H9 (cell line): ENCODE data around the gene TATDN2. TPM values are rescaled to one million over a fixed set of nuclear protein-coding genes. Genes with fewer than 3 reads are reported as not detected.

Experiments
- DNase-seq: peaks from one replicate; pipeline ENCODE4 v3.0.0-alpha.2; 2017
- H2AFZ ChIP-seq: one replicate; pipeline ENCODE4 v1.6.1; 2013; ENCODE audit warnings: mild to moderate bottlenecking, low read length, control low read depth, moderate library complexity
- H2AK5ac ChIP-seq: 2 replicates; pipeline ENCODE4 v1.6.1; 2013; ENCODE audit warnings: low read length, control low read depth, mixed read lengths; ENCODE audit not compliant: insufficient read length
- H2BK120ac ChIP-seq: one replicate; pipeline ENCODE4 v1.6.1; 2013; ENCODE audit warnings: low read depth, mild to moderate bottlenecking, low read length, control low read depth, inconsistent platforms; ENCODE audit not compliant: poor library complexity, severe bottlenecking
- H2BK12ac ChIP-seq: 2 replicates; pipeline ENCODE4 v1.6.1; 2013; ENCODE audit warnings: low read length, control low read depth, mixed read lengths, low read depth; ENCODE audit not compliant: insufficient read length
- H2BK15ac ChIP-seq: 2 replicates; pipeline ENCODE4 v1.6.1; 2013; ENCODE audit warnings: low read depth, low read length, control low read depth
- H2BK20ac ChIP-seq: one replicate; pipeline ENCODE4 v1.6.1; 2013; ENCODE audit warnings: low read depth, mild to moderate bottlenecking, low read length, control low read depth, inconsistent platforms; ENCODE audit not compliant: poor library complexity, severe bottlenecking
- H2BK5ac ChIP-seq: 2 replicates; pipeline ENCODE4 v1.6.1; 2013; ENCODE audit warnings: low read length, control low read depth, mixed read lengths; ENCODE audit not compliant: insufficient read length
- H3K14ac ChIP-seq: 2 replicates; pipeline ENCODE4 v1.6.1; 2013; ENCODE audit warnings: low read length, control low read depth; ENCODE audit not compliant: insufficient read depth
- H3K18ac ChIP-seq: 2 replicates; pipeline ENCODE4 v1.6.1; 2013; ENCODE audit warnings: low read depth, mild to moderate bottlenecking, mixed read lengths, low read length, control low read depth; ENCODE audit not compliant: insufficient read length
- H3K23ac ChIP-seq: 2 replicates; pipeline ENCODE4 v1.6.1; 2013; ENCODE audit warnings: low read length, control low read depth, mixed read lengths, low read depth; ENCODE audit not compliant: insufficient read length
- H3K23me2 ChIP-seq: 2 replicates; pipeline ENCODE4 v1.6.1; 2013; ENCODE audit warnings: low read depth, mild to moderate bottlenecking, mixed read lengths, low read length, control low read depth; ENCODE audit not compliant: insufficient read length, poor library complexity, severe bottlenecking
- H3K27ac ChIP-seq: 2 replicates; pipeline ENCODE4 v1.5.1; 2013; ENCODE audit warnings: low read length, control low read depth, mixed read lengths, low read depth; ENCODE audit not compliant: insufficient read length
- H3K27me3 ChIP-seq: 2 replicates; pipeline ENCODE4 v1.6.1; 2013; ENCODE audit warnings: low read length, control low read depth, inconsistent platforms; ENCODE audit not compliant: insufficient read depth
- H3K4ac ChIP-seq: 2 replicates; pipeline ENCODE4 v1.6.1; 2013; ENCODE audit warnings: low read depth, mild to moderate bottlenecking, control low read depth, inconsistent platforms, low read length, moderate library complexity
- H3K4me1 ChIP-seq: 2 replicates; pipeline ENCODE4 v1.6.1; 2013; ENCODE audit warnings: low read length, control low read depth, inconsistent platforms; ENCODE audit not compliant: insufficient read depth
- H3K4me2 ChIP-seq: 2 replicates; pipeline ENCODE4 v1.6.1; 2013; ENCODE audit warnings: low read length, control low read depth, mixed read lengths; ENCODE audit not compliant: insufficient read length, insufficient read depth
- H3K56ac ChIP-seq: 2 replicates; pipeline ENCODE4 v1.6.1; 2013; ENCODE audit warnings: low read depth, mild to moderate bottlenecking, mixed read lengths, low read length, control low read depth; ENCODE audit not compliant: insufficient read length
- H3K79me1 ChIP-seq: 2 replicates; pipeline ENCODE4 v1.6.1; 2013; ENCODE audit warnings: low read depth, mild to moderate bottlenecking, moderate library complexity, low read length, control low read depth, inconsistent platforms; ENCODE audit not compliant: insufficient read depth, poor library complexity, severe bottlenecking
- H3K79me2 ChIP-seq: 2 replicates; pipeline ENCODE4 v1.6.1; 2013; ENCODE audit warnings: low read length, control low read depth, inconsistent platforms; ENCODE audit not compliant: insufficient read depth
- H3K9ac ChIP-seq: 2 replicates; pipeline ENCODE4 v1.6.1; 2013; ENCODE audit warnings: low read length, control low read depth, mixed read lengths; ENCODE audit not compliant: insufficient read length; ENCODE audit errors: extremely low read depth
- H3K9me3 ChIP-seq: one replicate; pipeline ENCODE4 v1.6.1; 2013; ENCODE audit warnings: low read depth, low read length, inconsistent platforms; ENCODE audit not compliant: control insufficient read depth
- H3T11ph ChIP-seq: one replicate; pipeline ENCODE4 v1.6.1; 2013; ENCODE audit warnings: mild to moderate bottlenecking, low read length, control low read depth, inconsistent platforms
- H4K20me1 ChIP-seq: one replicate; pipeline ENCODE4 v1.6.1; 2013; ENCODE audit not compliant: control insufficient read depth, insufficient read length, insufficient read depth
- H4K5ac ChIP-seq: 2 replicates; pipeline ENCODE4 v1.6.1; 2013; ENCODE audit warnings: low read depth, mild to moderate bottlenecking, mixed read lengths, low read length, control low read depth; ENCODE audit not compliant: insufficient read length
- H4K8ac ChIP-seq: replicated peaks from 2 replicates; pipeline ENCODE4 v1.6.1; 2013; ENCODE audit warnings: low read length, control low read depth, mixed read lengths, low read depth; ENCODE audit not compliant: insufficient read length
- H4K91ac ChIP-seq: 2 replicates; pipeline ENCODE4 v1.6.1; 2013; ENCODE audit warnings: low read depth, mild to moderate bottlenecking, moderate library complexity, mixed read lengths, low read length, control low read depth; ENCODE audit not compliant: insufficient read length
- H3K27ac Mint-ChIP-seq, 3 experiments: 2 replicates in 2 of 3; 3 replicates in 1 of 3; pipeline ENCODE4 v1.8.0; 2020 to 2021; ENCODE audit warnings: mixed read lengths in 3 of 3, mild to moderate bottlenecking in 1 of 3, moderate library complexity in 1 of 3
- H3K27me3 Mint-ChIP-seq: 2 replicates; pipeline ENCODE4 v1.8.0; 2021; ENCODE audit warnings: low read depth, mild to moderate bottlenecking, moderate library complexity, mixed read lengths
- H3K36me3 Mint-ChIP-seq, 3 experiments: 2 replicates in 2 of 3; 3 replicates in 1 of 3; pipeline ENCODE4 v1.8.0; 2020 to 2021; ENCODE audit warnings: low read depth in 3 of 3, mixed read lengths in 3 of 3; ENCODE audit not compliant: insufficient read depth in 1 of 3
- H3K4me1 Mint-ChIP-seq, 2 experiments: 2 replicates each; pipeline ENCODE4 v1.8.0; 2020; ENCODE audit warnings: mixed read lengths in 2 of 2
- H3K4me3 Mint-ChIP-seq, 2 experiments: 2 replicates in 1 of 2; 3 replicates in 1 of 2; pipeline ENCODE4 v1.8.0; 2020 to 2021; ENCODE audit warnings: mild to moderate bottlenecking in 2 of 2, mixed read lengths in 2 of 2, moderate library complexity in 1 of 2
- H3K9me3 Mint-ChIP-seq, 2 experiments: 2 replicates in 1 of 2; 3 replicates in 1 of 2; pipeline ENCODE4 v1.8.0; 2020; ENCODE audit warnings: mild to moderate bottlenecking in 2 of 2, mixed read lengths in 2 of 2, moderate library complexity in 1 of 2
- CTCF ChIP-seq: fragments of 200-600 bp; sonication (generic); conservative IDR thresholded peaks from 3 replicates; pipeline ENCODE4 v1.8.0; 2021; ENCODE audit warnings: antibody characterized with exemption, mild to moderate bottlenecking
- WGBS: extraction: QIAGEN DNeasy Blood & Tissue Kit; methylation state at CpG from one replicate; pipeline ENCODE4 v1.1.7; 2013; ENCODE audit warnings: missing lambda C conversion rate, low lambda C conversion rate, mixed read lengths; ENCODE audit not compliant: insufficient read length; ENCODE audit errors: extremely low coverage; 5-methylcytosine and 5-hydroxymethylcytosine counted together
- total RNA-seq: library from RNA; stranded (reverse); gene quantifications from 2 replicates; pipeline ENCODE4 v1.2.1, GENCODE V29; 2021

The TATDN2 gene
- total RNA-seq, 1 experiment from 2014 or later: 34.4 TPM

GRCh38 chr3:10306156-10306555 is 57.9 kb downstream of the TATDN2 start:
- H4K5ac ChIP-seq: no peak overlapping the region
- no peak overlapping the region for H2BK20ac ChIP-seq
- H2BK12ac ChIP-seq: no peak overlapping the region
- WGBS: no CpG with 5 or more reads among the region's 3 CpGs
- H3K27ac ChIP-seq: no peak overlapping the region
- H3K27me3 ChIP-seq: no peaks in the 10 kb centered on the region
- H3K4me2 ChIP-seq: no peak overlapping the region
- Mint-ChIP-seq H3K9me3 (no peaks in the 10 kb centered on the region), H3K4me3 (no peak overlapping the region; a peak in 1 of 5 replicates), H3K27me3 (no peaks in the 10 kb centered on the region), H3K36me3 (peaks cover 42 to 95% (median 91%) of the 10 kb centered on the region in 3 experiments; a peak in 6 of 7 replicates), H3K27ac (no peak overlapping the region), H3K4me1 (no peaks in the 10 kb centered on the region)
- H2AK5ac ChIP-seq: no peak overlapping the region
- H4K8ac ChIP-seq: no peak overlapping the region
- no peak overlapping the region for H2BK120ac ChIP-seq
- H3K56ac ChIP-seq: no peak overlapping the region
- no peaks in the 10 kb centered on the region; the same call in 1 of the 2 replicates for H3K4me1 ChIP-seq
- H4K91ac ChIP-seq: no peak overlapping the region
- no peaks in the 10 kb centered on the region for H3K23me2 ChIP-seq
- no peak overlapping the region for H3K4ac ChIP-seq
- no peak overlapping the region for H2BK15ac ChIP-seq
- no peak overlapping the region for H2BK5ac ChIP-seq
- no peak overlapping the region for H3K14ac ChIP-seq
- H3K79me1 ChIP-seq: no peaks in the 10 kb centered on the region
- no peak overlapping the region for H3T11ph ChIP-seq
- no peak overlapping the region for H3K9ac ChIP-seq
- no peaks in the 10 kb centered on the region for H3K79me2 ChIP-seq
- no peak for TF ChIP-seq CTCF
- no peak overlapping the region for H2AFZ ChIP-seq
- H4K20me1 ChIP-seq: no peaks in the 10 kb centered on the region
- H3K9me3 ChIP-seq: no peaks in the 10 kb centered on the region
- H3K18ac ChIP-seq: no peak overlapping the region
- no peak overlapping the region for H3K23ac ChIP-seq
- DNase-seq: no peak
